Upper lobe of left lung (tissue), 6 donors: ENCODE results near the gene EPC2. TPM values are rescaled to one million over a fixed set of nuclear protein-coding genes. Genes with fewer than 3 reads are reported as not detected.
"Not testable (repeated sequence)": the region's sequence is repeated elsewhere in the genome, so short reads cannot be mapped to it uniquely, and the experiment has no call there.

Experiments
- ATAC-seq, 2 donors: fragments of 200-7000 bp; cut with Tn5 transposase; one replicate each; pipeline ENCODE4 v1.9.1; 2022; ENCODE audit warnings: mild to moderate bottlenecking in 2 of 2, moderate library complexity in 2 of 2; ENCODE audit not compliant: low FRiP score in 2 of 2
- DNase-seq, 2 donors: peaks; one replicate each; pipeline ENCODE4 v3.0.0-alpha.2; 2019 to 2020
- H3K27ac ChIP-seq, 4 donors: fragments of 200-600 bp; sonication (generic); one replicate each; pipeline ENCODE4 v1.5.1; 2016 to 2019
- H3K27me3 ChIP-seq, 4 donors: fragments of 200-600 bp; sonication (generic); one replicate each; pipeline ENCODE4 v1.5.1; 2017 to 2019
- H3K36me3 ChIP-seq, 4 donors: fragments of 200-600 bp; sonication (generic); one replicate each; pipeline ENCODE4 v1.5.1; 2016 to 2019
- H3K4me1 ChIP-seq, 4 donors: fragments of 200-600 bp; sonication (generic); one replicate each; pipeline ENCODE4 v1.5.1; 2018 to 2019
- H3K4me3 ChIP-seq, 4 donors: fragments of 200-600 bp; sonication (generic); one replicate each; pipeline ENCODE4 v1.5.1; 2017 to 2019; ENCODE audit warnings: mild to moderate bottlenecking in 2 of 4, moderate library complexity in 1 of 4
- H3K9me3 ChIP-seq, 4 donors: fragments of 200-600 bp; sonication (generic); one replicate each; pipeline ENCODE4 v1.5.1; 2018 to 2019
- EP300 ChIP-seq, 4 donors: sonication (generic); formaldehyde crosslinking; IDR thresholded peaks; one replicate each; pipeline ENCODE4 v1.5.1; 2017; ENCODE audit warnings: antibody characterized with exemption in 4 of 4, control low read depth in 2 of 4
- POLR2A ChIP-seq, 4 donors: fragments of 450-650 bp; IDR thresholded peaks; one replicate each; pipeline ENCODE4 v1.5.1; 2016 to 2017; ENCODE audit warnings: antibody characterized with exemption in 4 of 4, mild to moderate bottlenecking in 2 of 4
- POLR2AphosphoS5 ChIP-seq, 2 donors: sonication (generic); formaldehyde crosslinking; IDR thresholded peaks; one replicate each; pipeline ENCODE4 v1.5.1; 2017; ENCODE audit warnings: antibody characterized with exemption in 2 of 2
- WGBS, 2 donors: methylation state at CpG; one replicate each; pipeline ENCODE4 v1.1.5; 2017 to 2018; 5-methylcytosine and 5-hydroxymethylcytosine counted together
- total RNA-seq, 6 donors: library from RNA; depleted of rRNA in 4 of 6; stranded (reverse); fragments of >200 nt in 4 of 6; gene quantifications; one replicate each; pipeline versions ENCODE4 v1.1.0 to v1.2.1, GENCODE V29; 2016 to 2021
- TF ChIP-seq, protein P1 (sequence below), 6 experiments: fragments of 450-650 bp in 4 of 6; fragments of 200-600 bp in 2 of 6; sonication (generic) in 2 of 6; IDR thresholded peaks; one replicate each; pipeline ENCODE4 v1.5.1; 2016 to 2019; ENCODE audit warnings: antibody characterized with exemption in 6 of 6
- donor health status: DM: no; HTN: no; CAD: no; lungs with moderate emphysema.
- donor health status: DM: no; HTN: yes; CAD: no; lungs with severe emphysema.

The EPC2 gene
- total RNA-seq, 6 donors from 2014 or later, result 15.2 to 53.2 (median 31.5) TPM

DNA sequence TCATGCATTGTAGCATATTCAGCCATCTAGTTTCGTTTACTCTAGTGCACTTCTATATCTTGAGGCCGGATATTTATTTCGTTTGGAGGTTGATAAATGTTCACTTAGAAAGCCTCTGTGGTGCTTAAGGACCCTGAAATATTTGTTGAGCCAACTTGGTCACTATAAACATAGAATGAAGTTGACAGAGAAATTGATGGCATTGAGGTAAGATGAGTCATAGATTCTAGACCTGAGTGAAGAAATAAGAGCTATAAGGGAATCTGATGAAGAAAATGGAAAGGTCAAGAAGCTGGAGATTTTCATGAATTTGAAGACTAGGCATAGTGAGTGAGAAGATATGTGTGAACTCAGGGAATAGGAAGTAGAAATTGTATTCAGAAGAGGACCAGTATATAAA lies 35.9 kb downstream of the EPC2 start:
- H3K27ac ChIP-seq, result no peak overlapping the region
- H3K27me3 ChIP-seq, result no peaks in the 10 kb centered on the region
- WGBS, 2 donors, result 55 to 56% methylated on average over 3 of the region's 3 CpGs
- H3K4me3 ChIP-seq, result no peak overlapping the region
- DNase-seq (no peak), ATAC-seq (no peak)
- TF ChIP-seq EP300 (IDR thresholded peaks at IDR 0.05) (no peak), POLR2AphosphoS5 (IDR thresholded peaks at IDR 0.05) (no peak), POLR2A (IDR thresholded peaks at IDR 0.05) (no peak)
- TF ChIP-seq, protein P1, sequence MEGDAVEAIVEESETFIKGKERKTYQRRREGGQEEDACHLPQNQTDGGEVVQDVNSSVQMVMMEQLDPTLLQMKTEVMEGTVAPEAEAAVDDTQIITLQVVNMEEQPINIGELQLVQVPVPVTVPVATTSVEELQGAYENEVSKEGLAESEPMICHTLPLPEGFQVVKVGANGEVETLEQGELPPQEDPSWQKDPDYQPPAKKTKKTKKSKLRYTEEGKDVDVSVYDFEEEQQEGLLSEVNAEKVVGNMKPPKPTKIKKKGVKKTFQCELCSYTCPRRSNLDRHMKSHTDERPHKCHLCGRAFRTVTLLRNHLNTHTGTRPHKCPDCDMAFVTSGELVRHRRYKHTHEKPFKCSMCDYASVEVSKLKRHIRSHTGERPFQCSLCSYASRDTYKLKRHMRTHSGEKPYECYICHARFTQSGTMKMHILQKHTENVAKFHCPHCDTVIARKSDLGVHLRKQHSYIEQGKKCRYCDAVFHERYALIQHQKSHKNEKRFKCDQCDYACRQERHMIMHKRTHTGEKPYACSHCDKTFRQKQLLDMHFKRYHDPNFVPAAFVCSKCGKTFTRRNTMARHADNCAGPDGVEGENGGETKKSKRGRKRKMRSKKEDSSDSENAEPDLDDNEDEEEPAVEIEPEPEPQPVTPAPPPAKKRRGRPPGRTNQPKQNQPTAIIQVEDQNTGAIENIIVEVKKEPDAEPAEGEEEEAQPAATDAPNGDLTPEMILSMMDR (IDR thresholded peaks at IDR 0.05), result no peak
- H3K9me3 ChIP-seq, result no peaks in the 10 kb centered on the region
- H3K36me3 ChIP-seq, result no peaks in the 10 kb centered on the region
- peaks cover 12 to 27% (median 18%) of the 10 kb centered on the region in 4 donors for H3K4me1 ChIP-seq

DNA sequence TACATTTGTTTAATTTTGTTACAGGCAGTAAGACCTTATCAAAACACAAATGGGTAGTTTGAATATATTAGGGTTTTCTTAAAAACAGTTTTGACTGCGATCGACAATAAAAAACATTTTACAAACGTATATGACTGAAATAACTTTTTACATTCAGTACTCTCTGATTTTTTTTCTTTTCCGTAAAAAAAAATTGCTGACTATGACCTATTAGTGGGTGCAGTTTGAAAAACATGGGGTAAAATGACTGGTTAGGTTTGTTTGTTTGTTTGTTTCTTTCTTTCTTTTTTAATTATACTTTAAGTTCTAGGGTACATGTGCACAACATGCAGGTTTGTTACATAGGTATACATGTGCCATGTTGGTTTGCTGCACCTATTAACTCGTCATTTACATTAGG lies 36.9 kb downstream of the EPC2 start:
- no peak for DNase-seq
- TF ChIP-seq POLR2AphosphoS5 (IDR thresholded peaks at IDR 0.05), result no peak
- TF ChIP-seq POLR2A (IDR thresholded peaks at IDR 0.05), result no peak
- no peak for TF ChIP-seq EP300 (IDR thresholded peaks at IDR 0.05)
- TF ChIP-seq, protein P1 (IDR thresholded peaks at IDR 0.05), result no peak
- H3K27me3 ChIP-seq, result no peaks in the 10 kb centered on the region
- WGBS, 2 donors, result 85 to 87% methylated on average over 5 of the region's 5 CpGs
- peaks cover 10 to 20% (median 12%) of the 10 kb centered on the region in 4 donors for H3K4me1 ChIP-seq
- no peak overlapping the region for H3K27ac ChIP-seq
- no peak for ATAC-seq
- no peaks in the 10 kb centered on the region for H3K9me3 ChIP-seq
- H3K4me3 ChIP-seq, result no peak overlapping the region
- H3K36me3 ChIP-seq, result no peaks in the 10 kb centered on the region

DNA sequence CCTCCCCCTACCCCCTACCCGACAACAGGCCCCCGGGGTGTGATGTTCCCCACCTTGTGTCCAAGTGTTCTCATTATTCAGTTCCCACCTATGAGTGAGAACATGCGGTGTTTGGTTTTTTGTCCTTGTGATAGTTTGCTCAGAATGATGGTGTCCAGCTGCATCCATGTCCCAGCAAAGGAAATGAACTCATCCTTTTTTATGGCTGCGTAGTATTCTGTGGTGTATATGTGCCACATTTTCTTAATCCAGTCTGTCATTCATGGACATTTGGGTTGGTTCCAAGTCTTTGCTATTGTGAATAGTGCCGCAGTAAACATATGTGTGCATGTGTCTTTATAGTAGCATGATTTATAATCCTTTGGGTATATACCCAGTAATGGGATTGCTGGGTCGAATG lies 37.3 kb downstream of the EPC2 start:
- not testable (repeated sequence) for DNase-seq, ATAC-seq, H3K36me3 ChIP-seq, H3K27me3 ChIP-seq, H3K9me3 ChIP-seq, H3K27ac ChIP-seq, H3K4me3 ChIP-seq
- peaks cover 10 to 20% (median 11%) of the 10 kb centered on the region in 4 donors for H3K4me1 ChIP-seq
- 94 to 97% methylated on average over 6 of the region's 6 CpGs for WGBS, 2 donors

DNA sequence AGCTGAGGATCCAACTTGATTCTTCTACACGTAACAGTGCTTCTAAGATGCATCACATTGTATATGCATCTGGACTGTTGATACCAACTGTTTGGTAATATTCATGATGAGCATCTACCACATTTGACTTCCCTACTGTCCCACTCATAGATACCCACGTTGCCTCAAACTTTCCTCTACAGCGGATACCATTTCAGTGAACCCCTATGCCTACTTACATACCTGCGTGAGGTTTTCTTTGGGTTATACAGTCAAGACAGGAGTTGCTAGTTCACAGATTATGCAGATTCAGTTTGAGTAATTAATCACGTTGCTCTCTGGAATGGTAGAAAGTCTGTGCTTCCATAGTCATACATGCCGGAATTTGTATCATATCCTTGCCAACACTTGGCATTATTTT lies 40.0 kb downstream of the EPC2 start:
- DNase-seq, result no peak
- no peaks in the 10 kb centered on the region for H3K27me3 ChIP-seq
- 89 to 92% methylated on average over 6 of the region's 6 CpGs for WGBS, 2 donors
- H3K36me3 ChIP-seq, result no peaks in the 10 kb centered on the region
- no peak overlapping the region for H3K4me3 ChIP-seq
- H3K27ac ChIP-seq, result no peak overlapping the region
- peaks cover 5 to 14% (median 9%) of the 10 kb centered on the region in 4 donors for H3K4me1 ChIP-seq
- TF ChIP-seq POLR2AphosphoS5 (IDR thresholded peaks at IDR 0.05) (no peak), POLR2A (IDR thresholded peaks at IDR 0.05) (no peak), EP300 (IDR thresholded peaks at IDR 0.05) (no peak)
- TF ChIP-seq, protein P1 (IDR thresholded peaks at IDR 0.05), result no peak
- ATAC-seq, result no peak
- H3K9me3 ChIP-seq, result no peaks in the 10 kb centered on the region

DNA sequence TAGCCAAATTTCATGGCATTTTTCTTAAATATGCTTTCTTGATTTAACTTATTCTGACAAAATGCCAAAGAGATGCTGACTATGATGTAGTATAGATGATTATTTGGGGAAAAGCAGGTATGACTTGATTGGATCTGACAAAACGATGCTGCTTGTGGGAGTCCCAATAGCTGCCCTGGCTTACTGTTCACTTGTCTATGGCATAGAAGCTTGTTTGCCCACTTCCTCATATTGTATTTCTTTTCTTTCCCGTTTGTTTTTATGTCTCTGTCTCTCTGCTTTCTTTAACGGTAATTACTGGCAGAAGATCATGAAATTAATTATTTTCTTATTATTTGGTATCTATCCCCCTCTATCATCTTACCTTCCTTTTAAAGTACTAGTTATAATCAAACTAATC lies 43.0 kb downstream of the EPC2 start:
- H3K4me3 ChIP-seq, result no peak overlapping the region
- no peaks in the 10 kb centered on the region for H3K9me3 ChIP-seq
- no peak for TF ChIP-seq EP300 (IDR thresholded peaks at IDR 0.05)
- H3K4me1 ChIP-seq, result no peaks in the 10 kb centered on the region
- no peaks in the 10 kb centered on the region for H3K27me3 ChIP-seq
- no peak overlapping the region for H3K27ac ChIP-seq
- peaks cover 0 to 20% (median 0%) of the 10 kb centered on the region in 4 donors for H3K36me3 ChIP-seq
- 76 to 82% methylated on average over 3 of the region's 3 CpGs for WGBS, 2 donors
- no peak for DNase-seq
- no peak for ATAC-seq

DNA sequence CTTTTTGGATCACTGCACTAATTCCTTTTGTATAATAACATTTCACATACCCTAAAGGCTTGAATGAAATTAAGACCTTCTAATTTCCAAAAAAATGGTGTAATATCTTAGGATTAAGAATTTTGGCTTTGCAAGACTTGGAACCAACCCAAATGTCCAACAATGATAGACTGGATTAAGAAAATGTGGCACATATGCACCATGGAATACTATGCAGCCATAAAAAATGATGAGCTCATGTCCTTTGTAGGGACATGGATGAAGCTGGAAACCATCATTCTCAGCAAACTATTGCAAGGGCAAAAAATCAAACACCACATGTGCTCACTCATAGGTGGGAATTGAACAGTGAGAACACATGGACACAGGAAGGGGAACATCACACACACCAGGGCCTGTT lies 43.5 kb downstream of the EPC2 start:
- not testable (repeated sequence) for H3K9me3 ChIP-seq, H3K4me3 ChIP-seq, ATAC-seq, H3K27ac ChIP-seq, H3K27me3 ChIP-seq, H3K4me1 ChIP-seq, DNase-seq
- peaks cover 0 to 20% (median 0%) of the 10 kb centered on the region in 4 donors for H3K36me3 ChIP-seq
